22Rv1 (cell line): ENCODE data around the gene RASL10A.

ENCODE experiments used
- H3K27ac ChIP-seq: fragments of 450-650 bp; 2 replicates; pipeline ENCODE4 v1.5.1; 2017
- ZFX ChIP-seq: fragments of 450-650 bp; IDR thresholded peaks from 2 replicates; pipeline ENCODE4 v1.6.1; 2017; ENCODE audit warnings: antibody characterized with exemption, borderline replicate concordance
- TF ChIP-seq, protein P1 (sequence below): fragments of 450-650 bp; IDR thresholded peaks from 2 replicates; pipeline ENCODE4 v1.5.1; 2017; ENCODE audit warnings: mild to moderate bottlenecking

RASL10A gene

DNA sequence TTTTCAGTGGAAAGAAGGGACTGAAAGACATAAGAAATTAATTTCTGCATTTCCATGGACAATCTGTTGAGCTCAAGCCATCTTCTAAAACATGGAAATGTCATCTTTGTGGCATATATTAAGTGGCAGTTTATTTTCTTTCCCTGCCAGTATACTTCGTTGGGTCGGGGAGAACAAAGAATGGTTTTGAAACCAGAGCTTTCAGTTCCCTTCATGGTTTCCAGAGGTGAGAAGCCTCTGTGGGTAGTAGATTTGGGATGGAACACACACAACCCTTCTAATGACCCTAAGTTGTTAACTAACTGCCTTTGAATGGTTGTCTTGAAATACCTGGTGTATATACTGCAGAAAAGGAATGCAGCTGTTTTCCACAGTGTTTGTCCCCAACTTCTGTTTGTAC is 26.7 kb downstream of the RASL10A start:
- TF ChIP-seq ZFX: no peak
- TF ChIP-seq, protein P1, sequence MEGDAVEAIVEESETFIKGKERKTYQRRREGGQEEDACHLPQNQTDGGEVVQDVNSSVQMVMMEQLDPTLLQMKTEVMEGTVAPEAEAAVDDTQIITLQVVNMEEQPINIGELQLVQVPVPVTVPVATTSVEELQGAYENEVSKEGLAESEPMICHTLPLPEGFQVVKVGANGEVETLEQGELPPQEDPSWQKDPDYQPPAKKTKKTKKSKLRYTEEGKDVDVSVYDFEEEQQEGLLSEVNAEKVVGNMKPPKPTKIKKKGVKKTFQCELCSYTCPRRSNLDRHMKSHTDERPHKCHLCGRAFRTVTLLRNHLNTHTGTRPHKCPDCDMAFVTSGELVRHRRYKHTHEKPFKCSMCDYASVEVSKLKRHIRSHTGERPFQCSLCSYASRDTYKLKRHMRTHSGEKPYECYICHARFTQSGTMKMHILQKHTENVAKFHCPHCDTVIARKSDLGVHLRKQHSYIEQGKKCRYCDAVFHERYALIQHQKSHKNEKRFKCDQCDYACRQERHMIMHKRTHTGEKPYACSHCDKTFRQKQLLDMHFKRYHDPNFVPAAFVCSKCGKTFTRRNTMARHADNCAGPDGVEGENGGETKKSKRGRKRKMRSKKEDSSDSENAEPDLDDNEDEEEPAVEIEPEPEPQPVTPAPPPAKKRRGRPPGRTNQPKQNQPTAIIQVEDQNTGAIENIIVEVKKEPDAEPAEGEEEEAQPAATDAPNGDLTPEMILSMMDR: no peak
- H3K27ac ChIP-seq: no peak overlapping the region

DNA sequence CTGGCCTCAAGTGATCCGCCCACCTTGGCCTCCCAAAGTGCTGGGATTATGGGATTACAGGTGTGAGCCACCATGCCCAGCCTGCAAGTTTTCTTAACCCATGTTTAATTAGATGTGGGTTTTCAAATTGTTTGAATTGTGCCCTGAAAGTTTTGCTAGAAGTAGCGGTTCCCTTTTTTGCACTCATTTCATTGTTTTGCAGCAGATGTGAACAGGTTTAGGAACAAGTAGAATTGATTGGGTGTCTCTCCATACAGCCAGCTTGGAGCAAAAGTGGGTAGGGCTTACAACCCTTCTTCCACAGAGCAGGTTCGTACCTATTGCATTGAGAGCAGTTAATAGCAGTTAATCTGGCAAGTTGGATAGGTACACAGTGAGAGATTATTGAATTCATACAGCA is 31.3 kb downstream of the RASL10A start:
- TF ChIP-seq, protein P1: no peak
- H3K27ac ChIP-seq: no peak overlapping the region

DNA sequence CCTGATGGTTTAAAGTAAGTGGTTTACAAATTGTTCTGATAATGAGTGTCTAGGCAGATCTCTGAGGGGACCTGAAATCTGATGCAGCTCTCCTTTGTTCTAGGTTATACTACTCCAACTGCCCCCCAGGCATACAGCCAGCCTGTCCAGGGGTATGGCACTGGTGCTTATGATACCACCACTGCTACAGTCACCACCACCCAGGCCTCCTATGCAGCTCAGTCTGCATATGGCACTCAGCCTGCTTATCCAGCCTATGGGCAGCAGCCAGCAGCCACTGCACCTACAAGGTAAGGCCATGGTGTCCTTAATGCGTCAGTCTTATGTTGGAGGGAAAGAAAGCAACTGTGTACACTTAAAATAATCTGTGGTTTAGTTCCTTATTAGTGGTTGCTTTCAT is 37.6 kb downstream of the RASL10A start:
- H3K27ac ChIP-seq: no peak overlapping the region

DNA sequence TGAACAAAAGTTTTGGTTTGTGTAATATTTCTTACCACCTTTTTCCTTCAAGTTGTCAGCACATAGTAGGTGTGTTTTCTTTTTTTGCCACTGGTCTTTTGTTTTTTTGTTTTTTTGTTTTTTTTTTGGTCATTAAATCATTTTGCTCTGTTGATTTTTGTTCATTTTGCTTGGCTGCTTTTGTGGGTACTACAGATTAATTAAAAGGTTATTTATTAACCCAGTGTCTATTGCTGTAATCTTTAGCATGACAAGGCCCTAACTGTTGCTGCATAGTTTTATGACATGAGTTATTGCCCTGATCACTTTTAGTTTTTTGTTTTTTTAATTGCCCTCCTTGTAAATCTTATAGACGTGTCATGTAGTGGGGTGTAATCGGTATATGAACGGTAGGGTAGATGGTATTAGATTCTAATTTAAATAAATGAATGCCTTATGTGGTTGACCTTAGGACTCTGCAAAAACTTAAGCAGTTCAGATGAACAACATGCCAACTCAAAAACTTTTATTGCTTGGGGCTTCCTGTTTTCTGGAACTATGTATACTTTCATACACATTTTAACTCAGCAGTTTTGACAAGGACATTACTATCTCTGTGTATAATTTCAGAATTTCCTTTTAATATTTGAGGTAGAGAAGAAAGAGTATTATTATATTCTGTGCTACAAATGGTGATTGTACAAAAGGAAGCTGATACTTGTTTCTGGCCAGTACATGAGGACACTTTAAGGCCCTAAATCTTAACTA is 39.5 kb downstream of the RASL10A start:
- H3K27ac ChIP-seq: peak overlapping the region; percentile 30
- TF ChIP-seq, protein P1: no peak
- TF ChIP-seq ZFX: no peak

More for the DNA sequence above, 37.6 kb downstream of the RASL10A start:
- TF ChIP-seq, protein P1: no peak
- no peak for TF ChIP-seq ZFX

DNA sequence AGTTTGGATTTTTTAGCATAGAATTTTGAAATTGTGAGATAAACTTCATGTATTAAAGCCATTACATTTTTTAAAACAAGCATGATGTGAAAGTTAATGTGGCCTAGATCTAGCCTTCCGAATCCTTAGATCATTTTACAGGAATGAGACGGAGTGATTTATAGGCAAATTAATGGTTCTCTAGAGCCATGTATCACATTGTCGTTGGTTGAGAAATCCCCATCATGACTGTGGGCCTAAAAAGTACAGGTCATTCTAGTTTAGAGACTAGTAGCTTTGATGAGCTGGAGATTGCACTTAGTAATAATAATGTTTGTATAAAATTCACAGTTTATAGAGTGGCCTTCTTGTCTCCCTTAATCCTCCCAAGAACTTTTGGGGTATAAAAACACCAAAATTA is 40.3 kb downstream of the RASL10A start:
- peak overlapping the region; percentile 30 for H3K27ac ChIP-seq
- no peak for TF ChIP-seq ZFX
- TF ChIP-seq, protein P1: no peak

DNA sequence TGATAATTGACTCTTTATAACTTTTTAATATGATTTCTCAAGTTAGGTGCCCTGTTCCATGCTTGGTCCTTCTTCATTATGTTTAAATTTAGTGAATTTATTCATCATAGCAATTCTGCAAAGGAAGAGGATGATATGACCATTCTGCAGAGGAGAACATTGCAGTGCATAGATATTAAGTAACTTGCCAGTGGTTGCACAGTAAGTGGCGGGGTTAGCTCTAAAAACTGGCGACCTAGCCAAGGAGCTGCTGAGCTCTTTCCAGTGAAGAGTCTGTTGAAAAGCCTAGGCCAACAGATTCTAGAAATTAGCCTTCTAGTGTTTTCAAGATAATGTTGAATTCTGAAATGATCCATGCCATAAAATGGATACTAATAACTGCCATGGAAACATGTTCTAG is 42.9 kb downstream of the RASL10A start:
- H3K27ac ChIP-seq: no peak overlapping the region
- TF ChIP-seq ZFX: no peak
- TF ChIP-seq, protein P1: no peak

DNA sequence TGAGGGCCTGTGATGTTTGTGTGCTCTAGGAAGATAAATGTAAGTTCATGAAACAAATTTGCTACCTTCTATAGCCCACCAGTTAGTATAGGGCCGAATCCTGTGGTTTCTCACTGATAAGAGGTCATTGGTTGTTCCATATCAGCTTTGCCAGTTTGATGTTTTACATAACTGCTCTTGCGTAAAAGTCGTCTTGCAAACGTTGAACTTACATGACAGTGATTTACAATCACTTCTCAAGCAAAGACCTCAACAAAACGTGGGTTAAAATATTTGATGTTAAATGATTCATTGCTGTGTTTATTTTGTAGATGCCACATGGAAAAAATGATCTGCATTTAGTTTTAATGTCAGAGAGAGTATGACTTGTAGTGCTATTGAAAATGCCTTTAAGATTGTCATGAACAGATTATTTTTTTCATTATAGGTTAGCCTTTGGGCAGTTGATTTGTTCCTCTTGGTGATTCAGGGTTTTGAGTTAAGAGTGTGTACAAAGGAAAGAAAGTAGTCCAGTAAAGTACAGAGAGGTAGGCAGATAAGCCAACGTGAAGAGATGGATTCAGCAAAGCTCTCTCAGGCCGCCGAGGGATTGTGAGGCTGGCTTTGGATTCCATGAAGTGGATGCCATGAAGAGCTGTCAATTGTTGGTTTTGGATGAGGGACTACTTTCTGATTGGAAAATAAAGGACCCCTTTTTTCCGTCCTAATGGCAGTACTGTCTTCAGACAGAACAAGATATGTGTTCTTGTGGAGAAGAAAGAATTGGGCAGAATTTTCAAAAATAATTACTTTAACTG is 44.8 kb downstream of the RASL10A start:
- H3K27ac ChIP-seq: peak overlapping the region; percentile 93; the same call in 1 of the 2 replicates
- no peak for TF ChIP-seq ZFX
- TF ChIP-seq, protein P1: no peak
